IPS DF 6.9 (cell line): ENCODE measurements around the gene SRPK3.

Experiments
- DNase-seq: peaks from one replicate; pipeline ENCODE4 v3.0.0-alpha.2; 2013; ENCODE audit warnings: low read depth, low spot score
- H3K27ac ChIP-seq: one replicate; pipeline ENCODE4 v1.5.1; 2013; ENCODE audit warnings: low read length, control low read depth
- H3K27me3 ChIP-seq: 2 replicates; pipeline ENCODE4 v1.6.1; 2013; ENCODE audit warnings: mild to moderate bottlenecking, low read length; ENCODE audit not compliant: control insufficient read depth, insufficient read depth
- H3K36me3 ChIP-seq: 2 replicates; pipeline ENCODE4 v1.6.1; 2013; ENCODE audit warnings: low read length; ENCODE audit not compliant: control insufficient read depth, insufficient read depth
- H3K4me1 ChIP-seq: 2 replicates; pipeline ENCODE4 v1.6.1; 2013; ENCODE audit warnings: low read length; ENCODE audit not compliant: control insufficient read depth, insufficient read depth
- H3K4me3 ChIP-seq: 2 replicates; pipeline ENCODE4 v1.5.1; 2013; ENCODE audit warnings: mild to moderate bottlenecking, low read length
- H3K9me3 ChIP-seq: 2 replicates; pipeline ENCODE4 v1.6.1; 2013; ENCODE audit warnings: low read length, inconsistent platforms; ENCODE audit not compliant: control insufficient read depth, insufficient read depth
- WGBS: extraction: QIAGEN DNeasy Blood & Tissue Kit; methylation state at CpG from one replicate; pipeline ENCODE4 v1.1.7; 2013; ENCODE audit warnings: mixed read lengths, missing lambda C conversion rate; ENCODE audit not compliant: insufficient read length, insufficient coverage; 5-methylcytosine and 5-hydroxymethylcytosine counted together

SRPK3 gene

GRCh38 chrX:153827016-153827415, 46.2 kb downstream of the SRPK3 start:
- no peaks in the 10 kb centered on the region; the same call in 1 of the 2 replicates for H3K36me3 ChIP-seq
- no peak overlapping the region for H3K27ac ChIP-seq
- H3K9me3 ChIP-seq: no peaks in the 10 kb centered on the region
- DNase-seq: no peak
- H3K4me1 ChIP-seq: peaks cover 10% of the 10 kb centered on the region
- WGBS: no CpG with 5 or more reads among the region's 3 CpGs
- H3K27me3 ChIP-seq: no peaks in the 10 kb centered on the region
- no peak overlapping the region for H3K4me3 ChIP-seq

- Histone ChIP-seq H3K27ac (no peak overlapping the region), H3K36me3 (no peaks in the 10 kb centered on the region; the same call in 1 of the 2 replicates), H3K9me3 (no peaks in the 10 kb centered on the region), H3K27me3 (no peaks in the 10 kb centered on the region), H3K4me3 (peak overlapping the region; percentile 8; the same call in 1 of the 2 replicates), H3K4me1 (peaks cover 8% of the 10 kb centered on the region)
- no peak for DNase-seq
- WGBS: no CpG with 5 or more reads among the region's 9 CpGs
These were observed 47.1 kb downstream of the SRPK3 start for GRCh38 chrX:153827903-153828302.

GRCh38 chrX:153828308-153828707, 47.5 kb downstream of the SRPK3 start:
- Histone ChIP-seq H3K4me3 (peak overlapping the region; percentile 76; the same call in 1 of the 2 replicates), H3K27me3 (no peaks in the 10 kb centered on the region), H3K4me1 (peaks cover 8% of the 10 kb centered on the region), H3K9me3 (no peaks in the 10 kb centered on the region), H3K36me3 (no peaks in the 10 kb centered on the region; the same call in 1 of the 2 replicates), H3K27ac (no peak overlapping the region)
- whole genome bisulfite sequencing: no CpG with 5 or more reads among the region's 17 CpGs
- no peak for DNase-seq

- no CpG with 5 or more reads among the region's 50 CpGs for WGBS
- peak overlapping the region; percentile 76 for H3K4me3 ChIP-seq
- DNase-seq: no peak
These were observed 48.1 kb downstream of the SRPK3 start for GRCh38 chrX:153828723-153829548.

GRCh38 chrX:153829549-153829798, 48.6 kb downstream of the SRPK3 start:
- no peak for DNase-seq
- no peaks in the 10 kb centered on the region for H3K27me3 ChIP-seq
- peak overlapping the region; percentile 76 for H3K4me3 ChIP-seq
- no CpG with 5 or more reads among the region's 27 CpGs for WGBS
- H3K27ac ChIP-seq: no peak overlapping the region
- H3K9me3 ChIP-seq: no peaks in the 10 kb centered on the region
- peaks cover 6% of the 10 kb centered on the region for H3K4me1 ChIP-seq
- H3K36me3 ChIP-seq: no peaks in the 10 kb centered on the region; the same call in 1 of the 2 replicates

More at GRCh38 chrX:153828723-153829548, 48.1 kb downstream of the SRPK3 start:
- H3K27me3 ChIP-seq: no peaks in the 10 kb centered on the region
- H3K27ac ChIP-seq: no peak overlapping the region
- no peaks in the 10 kb centered on the region for H3K9me3 ChIP-seq
- H3K36me3 ChIP-seq: no peaks in the 10 kb centered on the region; the same call in 1 of the 2 replicates
- peaks cover 8% of the 10 kb centered on the region for H3K4me1 ChIP-seq

GRCh38 chrX:153829799-153830639, 49.2 kb downstream of the SRPK3 start, which contains the start of gene PDZD4:
Gene PDZD4 (minus strand): TSS chrX:153830544. CDS start chrX:153830298, 246 bp downstream.
- no peaks in the 10 kb centered on the region for H3K27me3 ChIP-seq
- H3K27ac ChIP-seq: no peak within 1 kb of the TSS
- peaks cover 3% of the 10 kb centered on the region for H3K4me1 ChIP-seq
- H3K36me3 ChIP-seq: no peaks in the 10 kb centered on the region; the same call in 1 of the 2 replicates
- no CpG with 5 or more reads among the region's 97 CpGs for WGBS
- peak within 1 kb of the TSS; percentile 76 for H3K4me3 ChIP-seq
- H3K9me3 ChIP-seq: no peaks in the 10 kb centered on the region
- DNase-seq: no peak

- no peaks in the 10 kb centered on the region; the same call in 1 of the 2 replicates for H3K36me3 ChIP-seq
- H3K27ac ChIP-seq: no peak overlapping the region
- H3K4me1 ChIP-seq: peaks cover 2% of the 10 kb centered on the region; the same call in 1 of the 2 replicates
- no peak for DNase-seq
- WGBS: no CpG with 5 or more reads among the region's 102 CpGs
- no peaks in the 10 kb centered on the region for H3K27me3 ChIP-seq
- H3K4me3 ChIP-seq: peak overlapping the region; percentile 76; the same call in 1 of the 2 replicates
- H3K9me3 ChIP-seq: no peaks in the 10 kb centered on the region
These were observed 50.0 kb downstream of the SRPK3 start for GRCh38 chrX:153830640-153831428.

GRCh38 chrX:153831429-153832150, 50.7 kb downstream of the SRPK3 start:
- peaks cover 2% of the 10 kb centered on the region; the same call in 1 of the 2 replicates for H3K4me1 ChIP-seq
- no peaks in the 10 kb centered on the region; the same call in 1 of the 2 replicates for H3K36me3 ChIP-seq
- H3K4me3 ChIP-seq: peak overlapping the region; percentile 6; the same call in 1 of the 2 replicates
- DNase-seq: no peak
- H3K9me3 ChIP-seq: no peaks in the 10 kb centered on the region
- no peaks in the 10 kb centered on the region for H3K27me3 ChIP-seq
- WGBS: no CpG with 5 or more reads among the region's 23 CpGs
- H3K27ac ChIP-seq: no peak overlapping the region

GRCh38 chrX:153832728-153833127, 51.9 kb downstream of the SRPK3 start:
- DNase-seq: no peak
- no peaks in the 10 kb centered on the region for H3K9me3 ChIP-seq
- no peak overlapping the region for H3K4me3 ChIP-seq
- H3K4me1 ChIP-seq: peaks cover 2% of the 10 kb centered on the region; the same call in 1 of the 2 replicates
- no peaks in the 10 kb centered on the region for H3K27me3 ChIP-seq
- no peak overlapping the region for H3K27ac ChIP-seq
- WGBS: no CpG with 5 or more reads among the region's 10 CpGs
- no peaks in the 10 kb centered on the region; the same call in 1 of the 2 replicates for H3K36me3 ChIP-seq
